Thoracic aorta (tissue), 2 donors: ENCODE data around the gene MYOM1. TPM values are rescaled to one million over a fixed set of nuclear protein-coding genes. Genes with fewer than 3 reads are reported as not detected.
"Not testable (repeated sequence)": the region's sequence is repeated elsewhere in the genome, so short reads cannot be mapped to it uniquely, and the experiment has no call there.

Source experiments
- ATAC-seq: fragments of 150-250 bp; one replicate; pipeline ENCODE4 v1.8.0; 2017; ENCODE audit warnings: low read depth; ENCODE audit not compliant: insufficient number of reproducible peaks, low FRiP score
- DNase-seq: peaks from one replicate; pipeline ENCODE4 v3.0.0-alpha.2; 2020; ENCODE audit warnings: low spot score
- H3K27ac ChIP-seq, 2 donors: fragments of 200-600 bp; sonication (generic); 1 replicate in 1 of 2; 2 replicates in 1 of 2; pipeline ENCODE4 v1.5.1; 2016; ENCODE audit warnings: mild to moderate bottlenecking in 2 of 2, moderate library complexity in 2 of 2
- H3K27me3 ChIP-seq: fragments of 200-600 bp; sonication (generic); replicated peaks from 2 replicates; pipeline ENCODE4 v1.6.0; 2016; ENCODE audit warnings: mild to moderate bottlenecking; ENCODE audit not compliant: insufficient read depth
- H3K36me3 ChIP-seq: fragments of 200-600 bp; sonication (generic); one replicate; pipeline ENCODE4 v1.5.1; 2016
- H3K4me1 ChIP-seq, 2 donors: fragments of 200-600 bp; sonication (generic); 1 replicate in 1 of 2; 2 replicates in 1 of 2; pipeline versions ENCODE4 v1.5.1 to v1.6.0; 2016; ENCODE audit warnings: low read depth in 2 of 2, mild to moderate bottlenecking in 1 of 2; ENCODE audit not compliant: control insufficient read depth in 1 of 2
- H3K4me3 ChIP-seq: fragments of 200-600 bp; sonication (generic); 2 replicates; pipeline ENCODE4 v1.5.1; 2016; ENCODE audit warnings: mild to moderate bottlenecking
- H3K9me3 ChIP-seq: fragments of 200-600 bp; sonication (generic); 2 replicates; pipeline ENCODE4 v1.5.1; 2016
- total RNA-seq, 2 donors: library from RNA; depleted of rRNA; stranded (reverse); fragments of >200 nt; gene quantifications; one replicate each; pipeline versions ENCODE4 v1.1.0 to v1.2.3, GENCODE V29; 2016
- TF ChIP-seq, protein P1 (sequence below): fragments of 200-600 bp; sonication (generic); IDR thresholded peaks from one replicate; pipeline ENCODE4 v1.5.1; 2019; ENCODE audit warnings: antibody characterized with exemption

The MYOM1 gene
- total RNA-seq, 2 donors from 2014 or later: 16.1 to 27.2 TPM

- H3K36me3 ChIP-seq: peaks cover 9% of the 10 kb centered on the region
- no peaks in the 10 kb centered on the region for H3K9me3 ChIP-seq
- ATAC-seq (no peak), DNase-seq (no peak)
- H3K4me1 ChIP-seq: no peaks in the 10 kb centered on the region
- no peaks in the 10 kb centered on the region for H3K27me3 ChIP-seq
- no peak overlapping the region for H3K27ac ChIP-seq
- TF ChIP-seq, protein P1, sequence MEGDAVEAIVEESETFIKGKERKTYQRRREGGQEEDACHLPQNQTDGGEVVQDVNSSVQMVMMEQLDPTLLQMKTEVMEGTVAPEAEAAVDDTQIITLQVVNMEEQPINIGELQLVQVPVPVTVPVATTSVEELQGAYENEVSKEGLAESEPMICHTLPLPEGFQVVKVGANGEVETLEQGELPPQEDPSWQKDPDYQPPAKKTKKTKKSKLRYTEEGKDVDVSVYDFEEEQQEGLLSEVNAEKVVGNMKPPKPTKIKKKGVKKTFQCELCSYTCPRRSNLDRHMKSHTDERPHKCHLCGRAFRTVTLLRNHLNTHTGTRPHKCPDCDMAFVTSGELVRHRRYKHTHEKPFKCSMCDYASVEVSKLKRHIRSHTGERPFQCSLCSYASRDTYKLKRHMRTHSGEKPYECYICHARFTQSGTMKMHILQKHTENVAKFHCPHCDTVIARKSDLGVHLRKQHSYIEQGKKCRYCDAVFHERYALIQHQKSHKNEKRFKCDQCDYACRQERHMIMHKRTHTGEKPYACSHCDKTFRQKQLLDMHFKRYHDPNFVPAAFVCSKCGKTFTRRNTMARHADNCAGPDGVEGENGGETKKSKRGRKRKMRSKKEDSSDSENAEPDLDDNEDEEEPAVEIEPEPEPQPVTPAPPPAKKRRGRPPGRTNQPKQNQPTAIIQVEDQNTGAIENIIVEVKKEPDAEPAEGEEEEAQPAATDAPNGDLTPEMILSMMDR: no peak
- no peak overlapping the region for H3K4me3 ChIP-seq
Measured at GRCh38 chr18:3069671-3070433, 149.9 kb downstream of the MYOM1 start.

GRCh38 chr18:3067722-3068121 lies 152.0 kb downstream of the MYOM1 start:
- H3K4me3 ChIP-seq: no peak overlapping the region
- H3K36me3 ChIP-seq: peaks cover 9% of the 10 kb centered on the region
- no peaks in the 10 kb centered on the region for H3K27me3 ChIP-seq
- H3K9me3 ChIP-seq: no peaks in the 10 kb centered on the region
- no peak overlapping the region for H3K27ac ChIP-seq
- ATAC-seq (no peak), DNase-seq (no peak)
- H3K4me1 ChIP-seq: peaks cover 0 to 6% of the 10 kb centered on the region in 2 donors
- TF ChIP-seq, protein P1: no peak

GRCh38 chr18:3067165-3067661 lies 152.6 kb downstream of the MYOM1 start:
- Histone ChIP-seq H3K27me3 (no peaks in the 10 kb centered on the region), H3K4me1 (peaks cover 0 to 11% of the 10 kb centered on the region in 2 donors), H3K36me3 (peaks cover 9% of the 10 kb centered on the region), H3K9me3 (no peaks in the 10 kb centered on the region), H3K27ac (no peak overlapping the region), H3K4me3 (no peak overlapping the region)
- TF ChIP-seq, protein P1: no peak
- DNase-seq (no peak), ATAC-seq (no peak)

- Histone ChIP-seq H3K27me3 (no peaks in the 10 kb centered on the region), H3K9me3 (no peaks in the 10 kb centered on the region), H3K4me3 (no peak overlapping the region), H3K27ac (no peak overlapping the region), H3K4me1 (peaks cover 0 to 11% of the 10 kb centered on the region in 2 donors), H3K36me3 (peaks cover 5% of the 10 kb centered on the region)
- ATAC-seq: no peak
- TF ChIP-seq, protein P1: no peak
- no peak for DNase-seq
Measured at GRCh38 chr18:3066341-3067110, 153.2 kb downstream of the MYOM1 start.

- not testable (repeated sequence) for ATAC-seq, H3K9me3 ChIP-seq, H3K36me3 ChIP-seq, DNase-seq, H3K4me3 ChIP-seq, H3K27ac ChIP-seq, H3K27me3 ChIP-seq
- peaks cover 0 to 11% of the 10 kb centered on the region in 2 donors for H3K4me1 ChIP-seq
Measured at GRCh38 chr18:3063766-3064165, 156.0 kb downstream of the MYOM1 start.
